Measurements from ENCODE around the gene CNTNAP5.

Gene CNTNAP5

GRCh38 chr2:124919296-124919695, 894.2 kb downstream of the CNTNAP5 start:
- H3K27me3 ChIP-seq (ENCODE audit: low read depth, low read length) = no peaks in the 10 kb centered on the region
- no peaks in the 10 kb centered on the region for H3K79me2 ChIP-seq (ENCODE audit: low read length)
- no peaks in the 10 kb centered on the region for H3K9me3 ChIP-seq (ENCODE audit: insufficient read depth, low read length)
- no peaks in the 10 kb centered on the region for H4K20me1 ChIP-seq (ENCODE audit: insufficient read depth, low read length)
- H3K4me2 ChIP-seq (ENCODE audit: low read length) = no peak overlapping the region
- no peak overlapping the region for H3K9ac ChIP-seq (ENCODE audit: low read length)
- H3K4me1 ChIP-seq (ENCODE audit: low read length) = peaks cover 10% of the 10 kb centered on the region
- H3K4me3 ChIP-seq (ENCODE audit: low read length) = no peak overlapping the region
- H3K27ac ChIP-seq (ENCODE audit: low read length) = no peak overlapping the region
- no peaks in the 10 kb centered on the region for H3K36me3 ChIP-seq (replicated peaks; ENCODE audit: low read depth, low read length)
- H2AFZ ChIP-seq (ENCODE audit: low read depth, low read length) = no peak overlapping the region
- TF ChIP-seq CTCF (IDR thresholded peaks at IDR 0.05; ENCODE audit: low read depth, low read length) (no peak), EZH2phosphoT487 (IDR thresholded peaks at IDR 0.05; ENCODE audit: low read depth) (no peak)

- Histone ChIP-seq H3K4me1 (ENCODE audit: low read length) (peaks cover 10% of the 10 kb centered on the region), H2AFZ (ENCODE audit: low read depth, low read length) (no peak overlapping the region), H3K27ac (ENCODE audit: low read length) (no peak overlapping the region), H3K4me2 (ENCODE audit: low read length) (no peak overlapping the region), H3K9me3 (ENCODE audit: insufficient read depth, low read length) (no peaks in the 10 kb centered on the region), H4K20me1 (ENCODE audit: insufficient read depth, low read length) (no peaks in the 10 kb centered on the region), H3K4me3 (ENCODE audit: low read length) (no peak overlapping the region), H3K79me2 (ENCODE audit: low read length) (no peaks in the 10 kb centered on the region), H3K9ac (ENCODE audit: low read length) (no peak overlapping the region), H3K36me3 (replicated peaks; ENCODE audit: low read depth, low read length) (no peaks in the 10 kb centered on the region), H3K27me3 (ENCODE audit: low read depth, low read length) (no peaks in the 10 kb centered on the region)
- no peak for TF ChIP-seq EZH2phosphoT487 (IDR thresholded peaks at IDR 0.05; ENCODE audit: low read depth)
- TF ChIP-seq CTCF (IDR thresholded peaks at IDR 0.05; ENCODE audit: low read depth, low read length) = no peak
Measured at GRCh38 chr2:124920448-124920847, 895.4 kb downstream of the CNTNAP5 start.

GRCh38 chr2:124921191-124921590, 896.1 kb downstream of the CNTNAP5 start:
- H2AFZ ChIP-seq (ENCODE audit: low read depth, low read length) = no peak overlapping the region

GRCh38 chr2:124923097-124923496, 898.0 kb downstream of the CNTNAP5 start:
- Histone ChIP-seq H3K27me3 (ENCODE audit: low read depth, low read length) (no peaks in the 10 kb centered on the region), H3K4me1 (ENCODE audit: low read length) (peaks cover 10% of the 10 kb centered on the region), H3K9ac (ENCODE audit: low read length) (no peak overlapping the region), H3K79me2 (ENCODE audit: low read length) (no peaks in the 10 kb centered on the region), H3K36me3 (replicated peaks; ENCODE audit: low read depth, low read length) (no peaks in the 10 kb centered on the region), H3K9me3 (ENCODE audit: insufficient read depth, low read length) (no peaks in the 10 kb centered on the region), H4K20me1 (ENCODE audit: insufficient read depth, low read length) (no peaks in the 10 kb centered on the region), H3K27ac (ENCODE audit: low read length) (no peak overlapping the region), H3K4me3 (ENCODE audit: low read length) (no peak overlapping the region), H3K4me2 (ENCODE audit: low read length) (no peak overlapping the region), H2AFZ (ENCODE audit: low read depth, low read length) (no peak overlapping the region)
- TF ChIP-seq CTCF (IDR thresholded peaks at IDR 0.05; ENCODE audit: low read depth, low read length) (no peak), EZH2phosphoT487 (IDR thresholded peaks at IDR 0.05; ENCODE audit: low read depth) (no peak)

More at GRCh38 chr2:124921191-124921590, 896.1 kb downstream of the CNTNAP5 start:
- Histone ChIP-seq H3K27me3 (ENCODE audit: low read depth, low read length) (no peaks in the 10 kb centered on the region), H3K9me3 (ENCODE audit: insufficient read depth, low read length) (no peaks in the 10 kb centered on the region), H3K4me3 (ENCODE audit: low read length) (no peak overlapping the region), H3K4me2 (ENCODE audit: low read length) (no peak overlapping the region), H3K4me1 (ENCODE audit: low read length) (peaks cover 10% of the 10 kb centered on the region), H3K9ac (ENCODE audit: low read length) (no peak overlapping the region), H3K79me2 (ENCODE audit: low read length) (no peaks in the 10 kb centered on the region), H4K20me1 (ENCODE audit: insufficient read depth, low read length) (no peaks in the 10 kb centered on the region), H3K36me3 (replicated peaks; ENCODE audit: low read depth, low read length) (no peaks in the 10 kb centered on the region), H3K27ac (ENCODE audit: low read length) (no peak overlapping the region)
- TF ChIP-seq CTCF (IDR thresholded peaks at IDR 0.05; ENCODE audit: low read depth, low read length) = no peak
- no peak for TF ChIP-seq EZH2phosphoT487 (IDR thresholded peaks at IDR 0.05; ENCODE audit: low read depth)
